Panc1 (cell line): ENCODE results near the gene ZNF470. TPM values are rescaled to one million over a fixed set of nuclear protein-coding genes. Genes with fewer than 3 reads are reported as not detected.

Source experiments
- ATAC-seq: fragments of 200-7000 bp; cut with Tn5 transposase; 2 replicates; pipeline ENCODE4 v1.9.1; 2020; ENCODE audit warnings: mild to moderate bottlenecking, moderate library complexity
- BruUV-seq: library from RNA; stranded (reverse); fragments of 400-500 nt; replicated peaks from 2 replicates; lab custom pipeline; 2021; lab: Mats Ljungman, UMichigan
- CTCF ChIA-PET: fragments of 300-600 bp; sonication (Branson Sonifier 250); formaldehyde crosslinking; loops from one replicate; lab custom pipeline; 2022; ENCODE audit warnings: antibody characterized with exemption; lab: Charles Lee
- POLR2A ChIA-PET: fragments of 300-600 bp; sonication (Branson Sonifier 250); formaldehyde crosslinking; loops from one replicate; lab custom pipeline; 2022; ENCODE audit warnings: antibody characterized with exemption; lab: Charles Lee
- DNase-seq: peaks from one replicate; pipeline ENCODE4 v3.0.0-alpha.2; 2010; ENCODE audit warnings: low read depth, low spot score
- H3K27ac ChIP-seq: 2 replicates; pipeline ENCODE4 v1.5.1; 2011; ENCODE audit warnings: mild to moderate bottlenecking, low read length, inconsistent platforms
- H3K27me3 ChIP-seq: fragments of 200-500 bp; sonication (Bioruptor generic); 2 replicates; pipeline ENCODE4 v1.6.0; 2014; ENCODE audit warnings: low read length, inconsistent platforms; ENCODE audit not compliant: control insufficient read depth, insufficient read depth
- H3K36me3 ChIP-seq: fragments of 200-500 bp; sonication (Bioruptor generic); 2 replicates; pipeline ENCODE4 v1.5.1; 2014; ENCODE audit warnings: inconsistent platforms, mild to moderate bottlenecking, low read length, moderate library complexity; ENCODE audit not compliant: control insufficient read depth, insufficient read depth
- H3K4me1 ChIP-seq: 2 replicates; pipeline ENCODE4 v1.5.1; 2011; ENCODE audit warnings: inconsistent platforms, mild to moderate bottlenecking, low read length, moderate library complexity; ENCODE audit not compliant: control insufficient read depth, insufficient read depth
- H3K4me3 ChIP-seq, 2 experiments: 2 replicates each; pipeline ENCODE4 v1.5.1; 2011 to 2012; ENCODE audit warnings: low read depth in 2 of 2, low read length in 2 of 2, mild to moderate bottlenecking in 2 of 2, inconsistent platforms in 1 of 2, moderate library complexity in 1 of 2
- H3K9me3 ChIP-seq: fragments of 200-500 bp; sonication (Bioruptor generic); 2 replicates; pipeline ENCODE4 v1.5.1; 2014; ENCODE audit warnings: low read depth, mild to moderate bottlenecking, inconsistent platforms, low read length, moderate library complexity; ENCODE audit not compliant: control insufficient read depth, insufficient read depth
- CTCF ChIP-seq: fragments of 450-650 bp; IDR thresholded peaks from 2 replicates; pipeline ENCODE4 v1.5.1; 2017; ENCODE audit warnings: mild to moderate bottlenecking
- POLR2AphosphoS5 ChIP-seq: IDR thresholded peaks from 2 replicates; pipeline ENCODE4 v1.6.1; 2012; ENCODE audit warnings: mild to moderate bottlenecking, low read depth, low read length, moderate library complexity
- REST ChIP-seq, 2 experiments: IDR thresholded peaks; 2 replicates each; pipeline ENCODE4 v1.6.1; 2011 to 2012; ENCODE audit warnings: low read depth in 2 of 2, control low read depth in 1 of 2, low read length in 1 of 2, mild to moderate bottlenecking in 1 of 2, moderate library complexity in 1 of 2; ENCODE audit not compliant: insufficient read depth in 1 of 2
- SIN3A ChIP-seq: IDR thresholded peaks from 2 replicates; pipeline ENCODE4 v1.6.1; 2012; ENCODE audit warnings: low read depth, mild to moderate bottlenecking, low read length, moderate library complexity, borderline replicate concordance; ENCODE audit not compliant: insufficient read depth
- TCF7L2 ChIP-seq: IDR thresholded peaks from 2 replicates; pipeline ENCODE4 v1.6.1; 2011; ENCODE audit warnings: mild to moderate bottlenecking, low read depth, low read length, inconsistent platforms
- in situ Hi-C: cut with HindIII; loops from 2 replicates; pipeline ENCODE4 v1.10.0; 2016; ENCODE audit warnings: low sequenced_read_pairs, low pct_unique_long_range_greater_than_20kb
- intact Hi-C: fragments of 100-400 bp; cut with micrococcal nuclease; formaldehyde crosslinking; loops from one replicate; pipeline ENCODE4 v1.10.0; 2022; ENCODE audit not compliant: unreplicated experiment
- total RNA-seq: library from RNA; stranded (reverse); gene quantifications from one replicate; pipeline ENCODE4 v1.2.1, GENCODE V29; 2021; ENCODE audit not compliant: unreplicated experiment

ZNF470 gene
- total RNA-seq, 1 experiment from 2014 or later = not detected

- H3K9me3 ChIP-seq = peaks cover 34% of the 10 kb centered on the region
- in situ Hi-C loops (no loop called here), intact Hi-C loops (no loop called here)
- no peaks in the 10 kb centered on the region for H3K36me3 ChIP-seq
- no peak for DNase-seq
- ATAC-seq = no peak
- no peak overlapping the region for H3K27ac ChIP-seq
- BruUV-seq = no TSS peak
- no peak for TF ChIP-seq CTCF
- TF ChIP-seq TCF7L2 = no peak
- TF ChIP-seq REST (IDR thresholded peaks at IDR 0.05; ENCODE audit: insufficient read depth in 1 of 2, low read depth in 2 of 2, low read length in 1 of 2) = no peak
- TF ChIP-seq POLR2AphosphoS5 = no peak
- TF ChIP-seq SIN3A = no peak
- ChIA-PET CTCF (no interaction called here), POLR2A (no interaction called here)
- H3K27me3 ChIP-seq = no peaks in the 10 kb centered on the region
- H3K4me1 ChIP-seq = no peaks in the 10 kb centered on the region
- H3K4me3 ChIP-seq = no peak overlapping the region
These were observed 29.4 kb downstream of the ZNF470 start for GRCh38 chr19:56596676-56597075.

GRCh38 chr19:56597696-56598095, 30.4 kb downstream of the ZNF470 start:
- Histone ChIP-seq H3K27ac (no peak overlapping the region), H3K4me1 (no peaks in the 10 kb centered on the region), H3K4me3 (no peak overlapping the region), H3K9me3 (peaks cover 44% of the 10 kb centered on the region), H3K27me3 (no peaks in the 10 kb centered on the region), H3K36me3 (no peaks in the 10 kb centered on the region)
- ATAC-seq (no peak), DNase-seq (no peak)
- BruUV-seq = no TSS peak
- in situ Hi-C loops (no loop called here), intact Hi-C loops (no loop called here)
- TF ChIP-seq CTCF = no peak
- POLR2A ChIA-PET = no interaction called here
- CTCF ChIA-PET = no interaction called here

- H3K27ac ChIP-seq = no peak overlapping the region
- no peak overlapping the region for H3K4me3 ChIP-seq
- ChIA-PET CTCF (no interaction called here), POLR2A (no interaction called here)
- no peaks in the 10 kb centered on the region for H3K27me3 ChIP-seq
- peaks cover 68% of the 10 kb centered on the region for H3K9me3 ChIP-seq
- intact Hi-C loops = no loop called here
- no peak for DNase-seq
- no peak for ATAC-seq
- no peaks in the 10 kb centered on the region for H3K36me3 ChIP-seq
- no peaks in the 10 kb centered on the region for H3K4me1 ChIP-seq
- in situ Hi-C loops = no loop called here
- TF ChIP-seq POLR2AphosphoS5 (no peak), REST (IDR thresholded peaks at IDR 0.05; ENCODE audit: insufficient read depth in 1 of 2, low read depth in 2 of 2, low read length in 1 of 2) (no peak), SIN3A (no peak), TCF7L2 (no peak), CTCF (no peak)
- no TSS peak for BruUV-seq
These were observed 34.1 kb downstream of the ZNF470 start for GRCh38 chr19:56601375-56601774.
